ENCODE results near the gene FREM1.
A peak's percentile ranks its signal among the peaks of the same experiment; 100 is the strongest.

Gene FREM1, protein sequence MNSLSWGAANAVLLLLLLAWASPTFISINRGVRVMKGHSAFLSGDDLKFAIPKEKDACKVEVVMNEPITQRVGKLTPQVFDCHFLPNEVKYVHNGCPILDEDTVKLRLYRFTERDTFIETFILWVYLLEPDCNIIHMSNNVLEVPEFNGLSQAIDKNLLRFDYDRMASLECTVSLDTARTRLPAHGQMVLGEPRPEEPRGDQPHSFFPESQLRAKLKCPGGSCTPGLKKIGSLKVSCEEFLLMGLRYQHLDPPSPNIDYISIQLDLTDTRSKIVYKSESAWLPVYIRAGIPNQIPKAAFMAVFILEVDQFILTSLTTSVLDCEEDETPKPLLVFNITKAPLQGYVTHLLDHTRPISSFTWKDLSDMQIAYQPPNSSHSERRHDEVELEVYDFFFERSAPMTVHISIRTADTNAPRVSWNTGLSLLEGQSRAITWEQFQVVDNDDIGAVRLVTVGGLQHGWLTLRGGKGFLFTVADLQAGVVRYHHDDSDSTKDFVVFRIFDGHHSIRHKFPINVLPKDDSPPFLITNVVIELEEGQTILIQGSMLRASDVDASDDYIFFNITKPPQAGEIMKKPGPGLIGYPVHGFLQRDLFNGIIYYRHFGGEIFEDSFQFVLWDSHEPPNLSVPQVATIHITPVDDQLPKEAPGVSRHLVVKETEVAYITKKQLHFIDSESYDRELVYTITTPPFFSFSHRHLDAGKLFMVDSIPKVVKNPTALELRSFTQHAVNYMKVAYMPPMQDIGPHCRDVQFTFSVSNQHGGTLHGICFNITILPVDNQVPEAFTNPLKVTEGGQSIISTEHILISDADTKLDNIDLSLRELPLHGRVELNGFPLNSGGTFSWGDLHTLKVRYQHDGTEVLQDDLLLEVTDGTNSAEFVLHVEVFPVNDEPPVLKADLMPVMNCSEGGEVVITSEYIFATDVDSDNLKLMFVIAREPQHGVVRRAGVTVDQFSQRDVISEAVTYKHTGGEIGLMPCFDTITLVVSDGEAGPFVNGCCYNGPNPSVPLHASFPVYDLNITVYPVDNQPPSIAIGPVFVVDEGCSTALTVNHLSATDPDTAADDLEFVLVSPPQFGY (N-terminal part only)

DNA sequence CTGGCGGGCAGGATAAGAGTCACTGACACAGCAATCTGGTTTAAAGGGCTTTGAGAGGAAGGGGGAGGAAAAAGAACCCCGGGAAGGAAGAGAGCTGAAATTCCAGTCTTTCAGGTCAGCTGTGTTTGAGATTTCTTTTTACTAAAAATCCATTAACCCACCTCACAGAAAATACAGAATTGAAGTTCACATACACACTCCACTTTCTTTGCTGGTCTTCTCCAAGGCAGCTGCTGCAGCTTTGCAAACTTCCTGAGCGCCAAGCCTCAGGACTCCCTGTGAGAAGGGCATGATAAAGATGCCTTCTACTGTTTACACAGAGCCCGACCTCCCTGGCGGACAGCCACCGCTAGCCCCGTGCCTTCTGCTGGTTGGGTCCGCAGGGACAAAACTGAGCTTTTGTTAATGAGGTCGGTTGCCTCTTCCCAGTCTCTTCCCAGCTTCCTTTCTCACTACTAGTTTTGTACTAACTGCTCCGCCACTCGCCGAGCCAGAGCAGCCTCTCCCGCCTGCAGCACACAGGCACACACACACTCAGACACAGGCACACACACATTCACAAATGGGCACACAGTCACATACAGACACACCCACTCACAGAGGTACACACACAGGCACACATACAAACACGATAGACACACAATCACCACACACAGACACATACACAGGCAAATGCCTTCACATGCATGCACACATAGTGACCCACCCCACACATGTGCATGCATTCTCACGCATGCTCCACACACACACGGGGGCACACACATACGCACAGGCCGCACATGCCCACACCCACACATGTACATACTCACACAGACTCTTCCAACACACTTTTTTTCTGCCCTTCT is at the start of gene FREM1:
Gene FREM1, minus strand, starts transcription at position 468 of the 845 bp plus-strand sequence. CDS start 41,451 bp downstream, outside the sequence.
- peak; percentile 47 for DNase-seq (ENCODE audit: low read depth)
- peak within 1 kb of the TSS; percentile 27 for H3K4me3 ChIP-seq (ENCODE audit: low read depth, low read length)

DNA sequence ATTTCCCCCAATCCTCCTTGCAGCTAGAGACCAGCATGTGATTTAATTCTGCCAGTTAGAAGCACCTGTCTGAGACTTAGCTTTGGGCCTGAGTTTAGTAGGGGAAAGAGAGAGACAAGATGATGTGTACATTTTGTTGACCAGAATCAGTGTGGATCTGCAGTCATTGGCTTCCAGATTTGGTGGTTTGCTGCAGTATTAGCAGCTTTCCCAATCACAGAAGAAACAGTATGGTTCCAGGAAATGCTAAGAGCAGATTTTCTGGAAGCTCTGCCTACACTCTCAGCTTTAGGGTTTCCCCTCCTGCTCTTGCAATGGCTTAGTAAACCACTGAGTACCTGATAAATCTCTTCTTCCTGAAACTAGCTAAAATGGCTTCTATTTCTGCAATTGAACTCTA is 48.8 kb upstream of the FREM1 start:
- H3K4me3 ChIP-seq (ENCODE audit: low read depth, low read length) = no peak overlapping the region
- no peak for DNase-seq (ENCODE audit: low read depth)

DNA sequence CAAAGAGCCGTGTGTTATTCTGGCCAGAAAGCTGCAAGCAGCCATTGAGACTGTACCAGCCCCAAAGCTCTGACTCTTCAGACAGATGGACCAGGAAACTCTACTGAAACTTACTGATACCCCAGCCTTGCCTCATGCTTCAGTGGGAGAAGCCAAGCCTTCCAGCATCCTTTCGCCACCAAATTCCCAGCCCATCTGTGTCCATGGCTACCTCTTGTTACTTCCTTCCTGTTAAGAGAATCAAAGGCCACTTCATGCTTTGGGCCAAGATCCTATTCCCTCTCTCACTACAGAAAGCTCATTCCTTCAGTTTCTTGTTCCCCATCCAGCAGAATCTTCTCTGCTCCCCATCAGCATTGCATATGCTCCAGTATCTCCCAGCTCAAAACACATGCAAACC is 46.9 kb upstream of the FREM1 start:
- H3K4me3 ChIP-seq (ENCODE audit: low read depth, low read length) = no peak overlapping the region
- no peak for DNase-seq (ENCODE audit: low read depth)

DNA sequence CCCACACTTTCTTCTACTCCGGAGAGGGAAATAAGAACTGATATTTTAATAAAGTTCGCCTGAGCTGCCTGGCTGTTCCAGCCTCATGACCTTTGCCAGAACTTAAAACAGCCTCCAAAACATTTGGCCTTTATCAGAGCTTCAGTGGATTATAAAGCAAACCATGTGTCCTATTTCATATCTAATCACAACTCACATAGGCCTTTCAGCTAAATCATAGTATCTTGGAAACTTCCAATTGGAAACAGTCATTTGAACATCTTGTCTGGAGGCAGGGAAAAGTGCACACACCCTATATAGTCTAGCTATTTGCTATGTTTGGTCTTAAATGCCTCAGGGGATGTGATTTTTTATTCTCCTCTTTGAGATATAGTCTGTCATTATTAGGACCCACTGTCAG is 46.0 kb upstream of the FREM1 start:
- no peak for DNase-seq (ENCODE audit: low read depth)
- H3K4me3 ChIP-seq (ENCODE audit: low read depth, low read length) = no peak overlapping the region

- H3K4me3 ChIP-seq (ENCODE audit: low read depth, low read length) = no peak overlapping the region
- no peak for DNase-seq (ENCODE audit: low read depth)
Measured at GRCh38 chr9:14945351-14945750, 35.1 kb upstream of the FREM1 start.

GRCh38 chr9:14941501-14942405 is 31.5 kb upstream of the FREM1 start:
- no peak overlapping the region for H3K4me3 ChIP-seq (ENCODE audit: low read depth, low read length)
- peak; percentile 14 for DNase-seq (ENCODE audit: low read depth)

GRCh38 chr9:14939378-14939777 is 29.1 kb upstream of the FREM1 start:
- H3K4me3 ChIP-seq (ENCODE audit: low read depth, low read length) = no peak overlapping the region
- no peak for DNase-seq (ENCODE audit: low read depth)

DNA sequence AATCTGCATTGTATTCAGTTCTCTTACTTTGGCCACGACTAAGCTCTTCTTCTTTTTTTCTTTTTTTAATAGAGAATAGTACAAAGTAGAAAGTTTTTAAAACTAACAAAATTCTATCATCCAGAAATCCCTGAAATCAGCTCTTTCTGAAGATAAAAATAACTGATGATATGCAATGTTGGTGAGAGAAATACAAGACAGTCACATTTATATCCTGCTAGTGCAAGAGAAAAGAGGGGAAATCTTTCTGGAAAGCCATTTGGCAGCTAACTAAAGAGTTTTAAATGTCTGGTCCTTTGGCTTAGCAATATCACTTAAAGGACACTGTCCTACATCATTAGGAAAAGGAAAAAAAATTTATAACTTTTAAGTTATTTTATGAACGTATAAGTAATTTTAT is 27.0 kb upstream of the FREM1 start:
- H3K4me3 ChIP-seq (ENCODE audit: low read depth, low read length) = no peak overlapping the region
- no peak for DNase-seq (ENCODE audit: low read depth)

- no peak overlapping the region for H3K4me3 ChIP-seq (ENCODE audit: low read depth, low read length)
- DNase-seq (ENCODE audit: low read depth) = no peak
Measured at GRCh38 chr9:14936491-14936890, 26.3 kb upstream of the FREM1 start.

GRCh38 chr9:14935964-14936363 is 25.7 kb upstream of the FREM1 start:
- DNase-seq (ENCODE audit: low read depth) = no peak

DNA sequence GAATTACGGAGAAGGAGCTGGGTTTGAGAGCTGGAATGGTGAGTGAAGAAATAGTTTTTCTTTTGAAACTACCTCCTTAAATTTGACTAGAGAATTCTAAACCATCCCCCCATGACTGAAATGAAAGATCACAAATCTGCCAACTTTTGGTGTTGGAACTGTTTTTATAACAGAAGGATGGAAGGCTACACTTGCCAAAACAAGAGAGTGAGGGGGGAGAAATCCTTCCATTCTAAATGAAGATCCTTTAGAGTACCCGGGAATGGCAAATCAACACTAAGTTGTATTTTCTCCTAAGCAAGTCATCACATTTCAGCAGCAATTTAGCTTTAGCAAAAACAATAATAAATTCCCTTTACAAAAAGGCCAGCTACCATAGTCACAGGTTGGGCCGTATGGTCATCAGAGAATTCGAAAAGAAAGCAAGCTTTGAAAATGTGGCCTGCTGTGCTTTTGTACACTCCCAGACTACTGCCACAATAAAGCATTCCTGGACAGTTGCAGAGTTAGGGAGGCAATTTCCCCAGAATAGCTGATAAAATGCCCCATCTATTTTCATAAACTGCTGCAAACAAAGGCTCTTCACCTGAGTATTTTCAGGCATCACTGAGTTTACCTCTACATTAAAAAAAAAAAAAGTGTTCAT is 25.0 kb upstream of the FREM1 start:
- H3K4me3 ChIP-seq (ENCODE audit: low read depth, low read length) = no peak overlapping the region
- DNase-seq (ENCODE audit: low read depth) = no peak

More at GRCh38 chr9:14935964-14936363, 25.7 kb upstream of the FREM1 start:
- H3K4me3 ChIP-seq (ENCODE audit: low read depth, low read length) = no peak overlapping the region

DNA sequence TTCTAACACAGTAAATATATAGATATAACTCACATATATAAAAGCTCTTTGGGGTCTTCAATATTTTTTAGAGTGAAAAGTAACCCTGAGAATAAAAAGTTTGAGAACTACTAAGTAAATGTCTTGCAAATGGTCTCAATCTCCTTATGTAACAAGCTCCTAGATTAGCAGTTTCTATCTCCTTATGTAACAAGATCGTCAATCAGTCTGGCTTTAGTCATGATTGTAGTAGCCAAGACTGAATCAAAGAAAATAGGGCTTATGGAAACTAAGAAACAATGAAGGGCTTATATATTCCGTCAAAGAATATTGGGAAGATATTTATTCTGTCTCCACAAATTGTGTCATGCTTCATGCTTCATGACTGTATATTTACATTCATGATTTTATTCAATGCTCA is 22.4 kb upstream of the FREM1 start:
- no peak for DNase-seq (ENCODE audit: low read depth)
- no peak overlapping the region for H3K4me3 ChIP-seq (ENCODE audit: low read depth, low read length)

DNA sequence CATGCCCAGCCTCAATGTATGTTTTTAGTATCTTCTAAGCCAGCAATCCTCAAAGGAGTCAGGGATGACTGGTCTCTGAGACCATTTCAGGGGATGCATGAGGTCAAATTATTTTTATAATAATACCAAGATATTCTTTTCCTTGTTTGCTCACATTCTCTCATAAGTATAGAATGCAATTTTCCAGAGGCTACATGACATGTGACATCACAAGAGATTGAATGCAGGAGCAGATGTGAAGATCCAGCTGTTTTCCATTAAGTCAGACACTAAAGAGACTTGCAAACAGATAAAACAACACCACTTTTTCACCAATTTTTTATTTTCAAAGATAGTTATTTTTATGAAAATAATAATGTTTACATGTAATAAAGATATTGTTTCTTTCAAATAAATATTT is 22.0 kb upstream of the FREM1 start:
- no peak for DNase-seq (ENCODE audit: low read depth)
- H3K4me3 ChIP-seq (ENCODE audit: low read depth, low read length) = no peak overlapping the region

- H3K4me3 ChIP-seq (ENCODE audit: low read depth, low read length) = no peak overlapping the region
- DNase-seq (ENCODE audit: low read depth) = no peak
Measured at GRCh38 chr9:14926941-14927624, 16.9 kb upstream of the FREM1 start.

DNA sequence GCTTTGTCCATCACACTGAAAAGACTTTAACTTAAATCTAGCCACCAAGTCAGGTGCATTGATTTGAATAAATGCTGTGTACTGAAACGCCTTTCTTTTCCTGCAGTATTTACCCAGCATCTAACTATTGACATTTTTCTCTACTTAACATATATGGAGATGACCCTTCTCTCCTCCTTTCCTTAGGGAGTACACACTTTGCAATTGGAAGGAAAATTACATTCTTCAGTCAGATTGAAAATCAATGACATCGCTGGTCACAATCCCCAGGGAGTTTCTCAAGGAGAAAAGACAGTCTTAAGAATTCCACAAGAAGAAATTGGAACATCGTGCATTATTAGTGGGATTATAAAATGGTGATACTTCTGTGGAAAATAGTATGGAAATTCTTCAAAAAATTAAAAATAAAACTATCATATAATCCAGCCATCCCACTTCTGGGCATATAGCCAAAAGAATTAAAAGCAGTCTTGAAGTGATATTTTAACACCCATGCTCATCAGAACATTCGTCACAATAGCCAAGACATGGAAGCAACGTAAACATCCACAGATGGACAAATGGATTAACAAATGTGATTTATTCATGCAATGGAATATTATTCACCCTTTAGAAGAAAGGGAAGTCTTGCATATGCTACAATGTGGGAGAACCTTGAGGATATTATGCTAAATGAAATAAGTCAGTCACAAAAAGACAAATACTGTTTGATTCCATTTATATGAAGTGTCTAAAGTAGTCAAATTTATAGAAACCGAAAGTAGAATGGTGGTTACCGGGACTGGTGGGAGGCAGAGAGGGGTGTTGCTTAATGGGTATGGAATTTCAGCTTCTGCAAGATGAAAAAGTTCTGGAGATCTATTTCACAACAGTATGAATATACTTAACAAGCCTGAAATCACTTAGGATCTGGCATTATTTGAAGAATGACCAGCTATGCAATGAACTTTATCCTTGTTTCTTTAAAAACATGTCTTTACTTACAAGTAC is 14.3 kb upstream of the FREM1 start:
- DNase-seq (ENCODE audit: low read depth) = peak; percentile 55
- peak overlapping the region; percentile 32 for H3K4me3 ChIP-seq (ENCODE audit: low read depth, low read length)

- DNase-seq (ENCODE audit: low read depth) = no peak
- no peak overlapping the region for H3K4me3 ChIP-seq (ENCODE audit: low read depth, low read length)
Measured at GRCh38 chr9:14923701-14924100, 13.5 kb upstream of the FREM1 start.
